ENCODE results near the gene VPS35L. TPM values are rescaled to one million over a fixed set of nuclear protein-coding genes. Genes with fewer than 3 reads are reported as not detected.

VPS35L gene
- total RNA-seq, 1 donor from 2014 or later, result 79.0 TPM

DNA sequence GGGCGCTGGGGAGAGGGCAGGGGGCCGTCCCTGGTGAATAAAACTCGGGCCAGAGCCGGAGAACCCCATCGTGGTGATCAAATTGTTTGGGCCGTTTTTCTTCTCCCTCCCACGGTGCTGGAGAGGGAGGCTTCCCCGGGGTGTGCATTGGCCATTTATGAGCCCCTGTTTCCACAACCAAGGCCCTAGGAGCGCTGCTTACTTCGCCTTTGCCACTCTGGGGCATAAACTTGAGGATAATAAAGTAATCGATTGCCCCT, 31.2 kb upstream of the VPS35L start:
- no peaks in the 10 kb centered on the region for H3K27me3 Mint-ChIP-seq (ENCODE audit: unreplicated experiment)
- peak overlapping the region; percentile 96 for H3K27ac Mint-ChIP-seq (ENCODE audit: unreplicated experiment)
- H3K4me3 Mint-ChIP-seq (ENCODE audit: unreplicated experiment), result peak overlapping the region; percentile 99
- H3K36me3 Mint-ChIP-seq (ENCODE audit: unreplicated experiment), result peaks cover 9% of the 10 kb centered on the region
- H3K9me3 Mint-ChIP-seq (ENCODE audit: unreplicated experiment), result no peaks in the 10 kb centered on the region
- DNase-seq (ENCODE audit: extremely low spot score, unreplicated experiment), result no peak
- TF ChIP-seq, protein P1, sequence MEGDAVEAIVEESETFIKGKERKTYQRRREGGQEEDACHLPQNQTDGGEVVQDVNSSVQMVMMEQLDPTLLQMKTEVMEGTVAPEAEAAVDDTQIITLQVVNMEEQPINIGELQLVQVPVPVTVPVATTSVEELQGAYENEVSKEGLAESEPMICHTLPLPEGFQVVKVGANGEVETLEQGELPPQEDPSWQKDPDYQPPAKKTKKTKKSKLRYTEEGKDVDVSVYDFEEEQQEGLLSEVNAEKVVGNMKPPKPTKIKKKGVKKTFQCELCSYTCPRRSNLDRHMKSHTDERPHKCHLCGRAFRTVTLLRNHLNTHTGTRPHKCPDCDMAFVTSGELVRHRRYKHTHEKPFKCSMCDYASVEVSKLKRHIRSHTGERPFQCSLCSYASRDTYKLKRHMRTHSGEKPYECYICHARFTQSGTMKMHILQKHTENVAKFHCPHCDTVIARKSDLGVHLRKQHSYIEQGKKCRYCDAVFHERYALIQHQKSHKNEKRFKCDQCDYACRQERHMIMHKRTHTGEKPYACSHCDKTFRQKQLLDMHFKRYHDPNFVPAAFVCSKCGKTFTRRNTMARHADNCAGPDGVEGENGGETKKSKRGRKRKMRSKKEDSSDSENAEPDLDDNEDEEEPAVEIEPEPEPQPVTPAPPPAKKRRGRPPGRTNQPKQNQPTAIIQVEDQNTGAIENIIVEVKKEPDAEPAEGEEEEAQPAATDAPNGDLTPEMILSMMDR (IDR thresholded peaks at IDR 0.05), result no peak
- peaks cover 38% of the 10 kb centered on the region for H3K4me1 Mint-ChIP-seq (ENCODE audit: unreplicated experiment)

DNA sequence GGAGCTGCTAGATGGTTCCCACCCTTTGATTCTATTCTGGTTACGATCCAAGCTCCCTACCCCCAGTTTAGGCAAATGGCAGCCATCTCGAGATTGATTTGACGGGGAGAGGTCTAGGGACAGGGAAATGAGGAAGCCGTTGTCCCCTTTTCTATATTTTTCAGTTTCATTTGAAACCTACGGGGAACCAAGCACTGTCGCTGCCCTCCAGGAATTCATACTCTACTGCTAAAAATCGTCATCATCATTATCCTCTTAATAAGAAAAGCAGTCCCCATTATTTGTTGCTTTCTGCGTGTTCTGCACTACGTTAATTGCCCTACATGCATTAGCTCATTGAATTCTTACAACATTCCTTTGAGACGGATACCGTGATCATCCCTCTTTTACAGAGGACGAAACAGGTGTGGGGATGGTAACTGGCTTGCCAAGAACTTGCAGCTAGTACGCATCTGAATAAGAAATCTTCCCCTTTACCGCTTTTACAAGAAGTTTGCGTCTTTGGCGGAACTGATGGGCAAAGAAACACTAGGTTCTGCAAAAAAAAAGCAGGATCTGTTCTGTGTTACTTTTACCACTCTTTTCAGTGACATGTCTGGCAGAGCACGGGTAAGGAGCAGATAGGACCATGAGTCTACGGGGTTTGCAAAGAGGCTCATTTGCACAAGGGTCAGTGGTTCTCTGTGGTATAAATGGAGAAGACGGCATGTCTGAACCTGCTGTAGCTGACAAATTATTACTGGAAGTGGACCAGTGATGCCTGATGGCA, 30.7 kb upstream of the VPS35L start:
- Mint-ChIP-seq H3K4me1 (ENCODE audit: unreplicated experiment) (peaks cover 35% of the 10 kb centered on the region), H3K36me3 (ENCODE audit: unreplicated experiment) (peaks cover 9% of the 10 kb centered on the region)

DNA sequence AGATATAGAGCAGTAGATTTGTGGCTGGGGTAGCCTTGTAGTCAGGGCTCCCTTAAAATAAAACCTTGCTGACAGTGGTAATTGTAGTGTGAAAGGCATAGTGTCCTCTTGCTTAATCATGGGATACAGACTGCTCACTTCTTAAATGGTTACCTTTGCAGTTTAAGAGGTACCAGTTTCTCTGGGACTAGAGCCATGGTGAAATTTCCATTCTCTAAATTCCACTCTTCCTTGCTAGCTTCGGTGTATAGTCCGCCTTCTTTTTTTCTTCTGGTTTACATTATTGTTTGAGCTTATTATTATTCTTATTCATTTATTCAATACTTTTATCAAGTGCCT, 30.1 kb upstream of the VPS35L start:
- peak overlapping the region; percentile 96 for H3K27ac Mint-ChIP-seq (ENCODE audit: unreplicated experiment)
- peaks cover 30% of the 10 kb centered on the region for H3K4me1 Mint-ChIP-seq (ENCODE audit: unreplicated experiment)
- no peaks in the 10 kb centered on the region for H3K9me3 Mint-ChIP-seq (ENCODE audit: unreplicated experiment)
- H3K4me3 Mint-ChIP-seq (ENCODE audit: unreplicated experiment), result peak overlapping the region; percentile 99
- H3K27me3 Mint-ChIP-seq (ENCODE audit: unreplicated experiment), result no peaks in the 10 kb centered on the region
- H3K36me3 Mint-ChIP-seq (ENCODE audit: unreplicated experiment), result peaks cover 9% of the 10 kb centered on the region
- DNase-seq (ENCODE audit: extremely low spot score, unreplicated experiment), result no peak
- TF ChIP-seq, protein P1 (IDR thresholded peaks at IDR 0.05), result no peak

More for the DNA sequence above, 30.7 kb upstream of the VPS35L start:
- no peaks in the 10 kb centered on the region for H3K9me3 Mint-ChIP-seq (ENCODE audit: unreplicated experiment)
- H3K27ac Mint-ChIP-seq (ENCODE audit: unreplicated experiment), result peak overlapping the region; percentile 96
- no peak for DNase-seq (ENCODE audit: extremely low spot score, unreplicated experiment)
- TF ChIP-seq, protein P1 (IDR thresholded peaks at IDR 0.05), result no peak
- H3K4me3 Mint-ChIP-seq (ENCODE audit: unreplicated experiment), result peak overlapping the region; percentile 99
- H3K27me3 Mint-ChIP-seq (ENCODE audit: unreplicated experiment), result no peaks in the 10 kb centered on the region

DNA sequence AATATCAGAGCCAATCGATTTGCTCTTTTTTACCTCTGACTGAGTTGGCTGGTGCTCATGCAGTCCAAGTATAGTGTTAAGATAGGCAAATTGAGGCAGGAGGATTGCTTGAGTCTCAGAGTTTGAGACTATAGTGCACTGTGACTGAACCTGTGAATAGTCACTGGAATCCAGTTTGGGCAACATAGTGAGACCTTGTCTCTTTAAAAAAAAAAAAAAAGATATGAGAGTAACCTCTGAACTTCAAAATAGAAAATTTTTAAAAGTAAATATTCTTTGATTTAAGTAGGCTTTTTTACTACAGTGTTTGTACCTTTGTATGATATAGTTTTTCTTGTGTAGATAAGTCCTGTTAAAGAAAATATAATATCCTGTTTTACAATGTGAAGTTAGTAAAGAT, 28.3 kb upstream of the VPS35L start:
- H3K4me3 Mint-ChIP-seq (ENCODE audit: unreplicated experiment), result no peak overlapping the region
- peaks cover 17% of the 10 kb centered on the region for H3K4me1 Mint-ChIP-seq (ENCODE audit: unreplicated experiment)
- no peak overlapping the region for H3K27ac Mint-ChIP-seq (ENCODE audit: unreplicated experiment)
- no peak for DNase-seq (ENCODE audit: extremely low spot score, unreplicated experiment)
- peaks cover 10% of the 10 kb centered on the region for H3K36me3 Mint-ChIP-seq (ENCODE audit: unreplicated experiment)
- H3K27me3 Mint-ChIP-seq (ENCODE audit: unreplicated experiment), result no peaks in the 10 kb centered on the region
- TF ChIP-seq, protein P1 (IDR thresholded peaks at IDR 0.05), result no peak
- no peaks in the 10 kb centered on the region for H3K9me3 Mint-ChIP-seq (ENCODE audit: unreplicated experiment)

DNA sequence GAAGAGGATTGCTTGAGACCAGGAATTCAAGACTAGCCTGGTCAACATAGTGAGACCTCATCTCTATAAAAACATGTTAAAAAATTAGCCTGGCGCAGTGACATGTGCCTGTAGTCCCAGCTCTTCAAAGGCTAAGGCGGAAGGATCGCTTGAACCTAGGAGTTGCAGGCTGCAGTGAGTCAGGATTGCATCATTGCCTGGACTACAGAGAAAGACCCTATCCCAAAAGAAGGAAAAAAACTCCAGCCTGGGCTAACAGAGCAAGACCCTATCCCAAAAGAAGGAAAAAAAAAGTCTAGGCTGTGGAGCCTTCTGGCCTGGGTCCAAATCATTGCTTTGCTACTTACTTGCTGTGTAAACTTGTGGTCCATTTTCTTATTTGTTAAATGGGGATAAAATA, 26.8 kb upstream of the VPS35L start:
- no peak overlapping the region for H3K4me3 Mint-ChIP-seq (ENCODE audit: unreplicated experiment)
- peaks cover 21% of the 10 kb centered on the region for H3K36me3 Mint-ChIP-seq (ENCODE audit: unreplicated experiment)
- no peaks in the 10 kb centered on the region for H3K27me3 Mint-ChIP-seq (ENCODE audit: unreplicated experiment)
- H3K4me1 Mint-ChIP-seq (ENCODE audit: unreplicated experiment), result peaks cover 14% of the 10 kb centered on the region
- DNase-seq (ENCODE audit: extremely low spot score, unreplicated experiment), result no peak
- TF ChIP-seq, protein P1 (IDR thresholded peaks at IDR 0.05), result no peak
- H3K9me3 Mint-ChIP-seq (ENCODE audit: unreplicated experiment), result no peaks in the 10 kb centered on the region
- H3K27ac Mint-ChIP-seq (ENCODE audit: unreplicated experiment), result no peak overlapping the region

All from osteocyte (in vitro differentiated cells).